ENCODE measurements around the gene PTGES2. TPM values are rescaled to one million over a fixed set of nuclear protein-coding genes. Genes with fewer than 3 reads are reported as not detected.
A peak's percentile ranks its signal among the peaks of the same experiment; 100 is the strongest.

Gene PTGES2
- polyA plus RNA-seq, 4 donors: 27.0 to 68.2 (median 42.8) TPM

GRCh38 chr9:128153947-128154695 lies 26.6 kb upstream of the PTGES2 start:
- no peak for DNase-seq (ENCODE audit: low read depth in 4 of 4, low spot score in 3 of 4)

DNA sequence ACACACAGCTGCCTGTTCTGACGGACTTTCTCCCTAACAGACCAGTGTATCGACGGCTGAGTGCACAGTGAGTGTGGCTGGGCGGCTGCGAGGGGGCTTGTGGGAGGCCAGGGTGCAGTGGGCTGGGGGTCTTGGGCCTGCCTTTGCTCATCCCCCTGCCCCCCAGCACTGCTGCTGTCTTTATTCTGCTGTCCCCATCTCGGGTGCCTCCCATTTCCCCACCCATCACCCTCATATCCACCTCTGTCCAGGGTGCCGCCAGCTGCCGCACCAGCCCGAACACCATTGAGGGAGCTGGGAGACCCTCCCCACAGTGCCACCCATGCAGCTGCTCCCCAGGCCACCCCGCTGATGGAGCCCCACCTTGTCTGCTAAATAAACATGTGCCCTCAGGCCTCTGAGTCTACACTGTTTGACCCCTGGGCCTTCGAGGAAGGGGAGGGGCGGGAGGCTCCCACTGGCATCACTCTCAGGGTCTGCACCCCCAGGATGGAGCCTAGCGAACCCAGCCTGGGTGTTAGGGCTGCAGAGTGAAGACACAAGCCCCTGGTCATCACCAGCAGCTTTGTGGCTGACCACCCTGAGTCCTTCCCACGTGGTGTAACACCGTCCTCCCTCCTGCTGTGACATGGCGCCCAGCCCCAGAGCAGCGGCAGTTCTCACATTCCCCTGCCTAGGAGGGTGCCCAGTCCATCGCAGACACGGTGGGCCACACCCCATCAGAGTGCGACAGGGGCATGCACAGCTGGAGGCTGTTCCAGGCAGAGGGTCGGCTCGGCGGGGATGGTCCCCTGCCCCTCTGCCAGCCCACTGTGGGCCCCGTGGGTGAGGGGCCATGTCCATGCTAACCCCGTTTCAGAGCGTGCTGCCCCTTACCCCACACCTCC lies 25.8 kb upstream of the PTGES2 start:
- no peak for DNase-seq (ENCODE audit: low read depth in 4 of 4, low spot score in 3 of 4)

GRCh38 chr9:128152133-128153059 lies 24.9 kb upstream of the PTGES2 start:
- DNase-seq (ENCODE audit: low read depth in 4 of 4, low spot score in 3 of 4): no peak

- DNase-seq (ENCODE audit: low read depth in 4 of 4, low spot score in 3 of 4): no peak
These were observed 24.0 kb upstream of the PTGES2 start for GRCh38 chr9:128151309-128152132.

DNA sequence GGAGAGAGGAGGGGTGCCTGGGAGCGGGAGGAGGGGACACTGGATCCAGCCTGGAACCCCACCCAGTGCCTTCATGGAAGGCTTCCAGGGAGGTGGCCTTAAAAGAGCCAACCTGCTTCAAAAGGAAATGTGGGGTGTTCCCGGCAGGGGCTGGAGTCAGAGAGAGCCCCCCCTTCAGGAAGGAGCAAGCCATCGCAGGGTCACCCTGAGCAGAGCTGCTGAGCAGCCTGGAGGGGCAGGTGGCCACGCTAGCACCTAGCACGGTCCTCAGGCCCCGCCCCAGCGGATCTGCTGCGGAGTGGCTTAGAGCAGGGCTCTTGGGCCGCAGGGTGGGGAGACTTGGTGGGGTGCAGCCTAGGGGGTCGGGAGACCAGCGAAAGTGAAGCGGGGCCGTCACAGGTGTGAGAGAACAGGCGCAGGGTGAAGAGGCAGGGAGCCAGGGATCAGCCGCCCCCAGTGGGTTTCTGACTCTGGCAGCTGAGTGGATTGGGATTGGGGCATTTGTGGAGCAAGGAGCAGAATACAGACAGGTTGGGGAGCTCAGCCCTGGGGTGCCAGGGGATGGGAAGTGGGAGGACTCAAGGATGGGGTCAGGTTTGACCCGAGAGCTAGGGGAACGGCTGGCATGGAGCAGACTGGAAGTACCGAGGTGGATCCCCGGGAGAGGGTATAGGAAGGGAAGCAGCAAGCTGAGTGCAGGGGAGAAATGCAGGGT lies 23.2 kb upstream of the PTGES2 start:
- DNase-seq (ENCODE audit: low read depth in 4 of 4, low spot score in 3 of 4): no peak

- no peak for DNase-seq (ENCODE audit: low read depth in 4 of 4, low spot score in 3 of 4)
These were observed 22.5 kb upstream of the PTGES2 start for GRCh38 chr9:128149951-128150593.

DNA sequence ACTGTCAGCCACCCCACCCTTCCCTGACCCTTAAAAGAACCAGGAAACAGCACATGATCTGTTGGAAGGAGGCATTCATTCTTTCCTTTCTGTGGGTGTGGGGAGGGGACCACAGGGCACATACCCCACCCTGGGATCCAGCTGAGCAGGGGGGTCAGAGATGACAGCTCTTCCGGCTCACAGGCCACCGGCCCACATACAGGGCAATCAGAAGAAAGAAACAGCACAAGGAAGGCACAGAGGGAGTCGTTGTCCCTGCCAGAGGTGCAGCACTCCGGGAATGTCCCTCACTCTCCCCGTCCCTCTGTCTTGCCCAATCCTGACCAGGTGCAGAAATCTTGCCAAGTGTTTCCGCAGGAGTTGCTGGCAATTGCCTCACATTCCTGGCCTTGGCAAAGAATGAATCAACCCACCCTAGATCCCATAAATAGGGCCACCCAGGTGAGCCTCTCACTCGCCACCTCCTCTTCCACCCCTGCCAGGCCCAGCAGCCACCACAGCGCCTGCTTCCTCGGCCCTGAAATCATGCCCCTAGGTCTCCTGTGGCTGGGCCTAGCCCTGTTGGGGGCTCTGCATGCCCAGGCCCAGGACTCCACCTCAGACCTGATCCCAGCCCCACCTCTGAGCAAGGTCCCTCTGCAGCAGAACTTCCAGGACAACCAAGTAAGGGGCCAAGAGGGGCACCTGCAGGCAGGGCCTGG lies 21.6 kb upstream of the PTGES2 start, which contains the start of gene LCN2:
LCN2 (plus strand) TSS at position 453 of the 701 bp plus-strand sequence; CDS start at position 526, 73 bp downstream.
- DNase-seq (ENCODE audit: low read depth in 4 of 4, low spot score in 3 of 4): no peak

DNA sequence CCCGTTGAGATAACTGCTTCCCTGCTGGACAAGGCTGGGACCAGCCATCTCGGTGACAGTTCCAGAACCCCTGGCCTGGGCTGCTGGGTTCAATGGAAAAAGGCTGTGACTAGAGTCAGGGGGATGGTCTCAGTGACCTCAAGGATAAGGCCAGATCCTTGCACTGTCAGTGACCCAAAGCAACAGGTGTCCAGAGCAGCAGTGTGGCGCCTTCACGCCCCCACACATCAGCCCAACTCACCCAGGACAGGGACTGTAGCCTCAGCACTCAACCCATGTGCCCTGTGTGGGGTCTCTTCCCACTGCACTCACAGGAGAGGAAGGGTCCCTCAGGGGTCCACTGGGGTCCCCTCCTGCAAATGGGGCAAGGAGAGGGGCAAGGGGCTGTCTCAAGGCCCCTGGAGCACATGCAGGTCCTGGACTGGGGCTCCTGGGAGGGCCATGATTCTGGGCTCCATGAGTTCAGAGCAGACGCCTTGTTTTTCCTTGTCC lies 21.0 kb upstream of the PTGES2 start:
- DNase-seq (ENCODE audit: low read depth in 4 of 4, low spot score in 3 of 4): no peak

DNA sequence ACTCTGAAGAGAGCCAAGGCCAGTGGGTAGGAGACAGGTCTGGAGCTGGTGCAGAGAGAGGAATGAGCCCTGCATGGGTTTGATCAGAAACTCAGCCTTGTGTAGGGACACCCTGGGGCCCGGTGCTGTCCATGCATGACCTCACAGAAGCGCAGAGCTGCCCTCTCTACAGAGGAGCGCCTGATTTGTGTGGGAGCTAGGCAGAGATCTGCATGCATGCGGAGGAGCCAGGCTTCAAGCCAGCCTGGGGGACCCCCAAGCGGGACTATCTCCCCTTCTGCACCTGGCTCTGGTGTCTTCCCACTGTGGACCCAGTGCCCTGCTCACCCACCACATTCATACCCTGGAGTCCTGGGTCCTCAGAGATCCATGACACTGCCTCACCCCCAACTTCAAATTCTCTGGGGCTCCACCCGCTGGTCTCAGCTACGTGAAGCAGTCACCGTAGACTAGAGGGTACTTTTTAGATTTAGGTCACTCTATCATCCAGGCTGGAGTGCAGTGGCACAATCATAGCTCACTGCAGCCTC lies 19.1 kb upstream of the PTGES2 start:
- no peak for DNase-seq (ENCODE audit: low read depth in 4 of 4, low spot score in 3 of 4)

- DNase-seq (ENCODE audit: low read depth in 4 of 4, low spot score in 3 of 4): no peak
These were observed 18.4 kb upstream of the PTGES2 start for GRCh38 chr9:128145951-128146351.

DNA sequence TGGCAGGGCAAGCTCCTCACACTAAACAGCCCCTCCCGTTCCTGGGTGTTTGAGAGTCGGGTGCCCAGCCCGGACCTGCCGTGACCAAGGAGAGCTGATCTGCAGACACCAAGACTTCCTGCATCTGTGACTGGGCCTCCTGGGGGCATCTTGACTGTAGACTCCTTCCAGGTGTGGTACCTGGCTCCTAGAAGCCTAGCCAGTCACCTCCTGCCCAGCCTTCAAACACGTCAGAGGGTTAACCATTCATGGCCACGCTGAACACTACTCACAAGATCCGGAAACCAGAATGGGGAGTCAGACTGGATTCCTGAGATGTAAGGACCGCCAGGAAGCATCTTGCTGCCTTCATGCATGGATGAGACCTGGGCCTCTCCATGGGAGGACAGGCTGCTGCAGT lies 18.0 kb upstream of the PTGES2 start:
- peak in 2 of 4 donors; percentile 32 to 56 for DNase-seq (ENCODE audit: low read depth in 4 of 4, low spot score in 3 of 4)

GRCh38 chr9:128144239-128145181 lies 17.0 kb upstream of the PTGES2 start:
- DNase-seq (ENCODE audit: low read depth in 4 of 4, low spot score in 3 of 4): no peak

DNA sequence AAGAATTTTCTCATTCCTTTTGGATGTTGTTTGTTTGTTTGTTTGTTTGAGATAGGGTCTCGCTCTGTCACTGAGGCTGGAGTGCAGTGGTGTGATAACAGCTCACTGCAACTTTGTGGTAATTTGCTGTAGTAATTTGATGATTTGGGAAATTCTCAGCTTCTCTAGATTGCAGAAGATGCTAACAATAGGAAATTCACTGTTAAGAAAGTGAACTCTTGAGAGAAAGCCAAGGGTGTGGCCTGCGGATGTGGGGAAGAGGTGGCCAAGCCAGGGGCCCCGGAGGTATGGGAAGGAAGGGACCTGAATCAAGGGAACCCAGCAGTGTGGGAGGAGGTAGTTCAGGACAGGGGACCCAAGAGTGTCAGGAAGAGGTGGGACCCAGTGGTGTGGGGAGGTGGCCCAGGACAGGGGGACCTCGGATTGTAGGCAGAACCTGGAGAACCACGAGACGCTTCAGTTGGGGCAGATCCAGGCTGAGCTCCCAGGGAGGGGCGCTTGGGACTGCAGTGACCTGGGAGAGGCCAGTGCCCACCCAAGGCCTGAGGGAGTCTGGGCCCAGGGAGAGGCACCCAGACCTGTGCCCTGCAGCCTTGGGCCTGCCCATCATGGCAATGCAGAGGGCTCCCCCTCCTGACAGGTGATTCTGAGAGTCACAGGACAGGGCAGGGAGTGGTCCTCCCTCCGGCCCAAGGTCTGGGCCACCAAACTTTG lies 16.2 kb upstream of the PTGES2 start:
- no peak for DNase-seq (ENCODE audit: low read depth in 4 of 4, low spot score in 3 of 4)

DNA sequence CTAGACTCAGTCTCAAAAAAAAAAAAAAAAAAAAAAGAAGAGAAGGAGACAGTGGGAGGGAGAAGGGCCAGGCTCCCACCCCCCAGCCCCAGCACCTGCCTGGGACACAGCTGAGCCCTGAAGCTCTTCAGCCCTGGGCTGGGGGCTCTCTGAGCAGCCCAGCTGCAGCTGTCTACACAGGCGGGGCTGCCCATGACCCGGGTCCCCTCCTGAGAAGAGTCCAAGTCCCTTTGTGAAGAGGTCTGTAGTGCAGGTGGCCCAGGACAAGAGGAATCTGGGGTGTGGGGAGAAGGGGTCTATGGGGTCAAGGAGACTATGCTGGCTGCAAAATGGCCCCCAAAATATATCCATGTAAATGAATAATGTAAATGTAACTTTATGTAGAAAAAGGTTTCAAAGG lies 15.1 kb upstream of the PTGES2 start:
- no peak for DNase-seq (ENCODE audit: low read depth in 4 of 4, low spot score in 3 of 4)

DNA sequence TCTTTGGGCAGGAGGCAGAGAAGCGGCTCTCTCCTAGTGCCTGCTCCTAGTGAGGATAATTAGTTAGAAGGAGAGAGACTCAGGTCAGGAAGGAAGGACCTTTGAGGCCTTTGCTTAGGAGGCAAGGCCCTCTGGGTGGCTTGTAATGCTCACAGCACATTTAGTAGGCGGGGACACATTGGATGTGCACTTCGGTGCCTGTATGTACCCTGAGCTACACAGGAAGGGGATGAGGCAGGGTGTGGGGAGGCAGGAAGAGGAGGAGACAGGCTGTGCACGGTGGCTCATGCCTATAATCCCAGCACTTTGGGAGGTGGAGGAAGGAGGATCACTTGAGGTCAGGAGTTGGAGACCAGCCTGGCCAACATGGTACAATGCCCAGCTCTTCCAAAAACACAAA lies 14.5 kb upstream of the PTGES2 start:
- DNase-seq (ENCODE audit: low read depth in 4 of 4, low spot score in 3 of 4): no peak

GRCh38 chr9:128141604-128142003 lies 14.1 kb upstream of the PTGES2 start:
- DNase-seq (ENCODE audit: low read depth in 4 of 4, low spot score in 3 of 4): no peak
